Neural cell (in vitro differentiated cells): ENCODE data around the gene HMSD.

Experiments used
- CTCF ChIP-seq: fragments of 450-650 bp; IDR thresholded peaks from 2 replicates; pipeline ENCODE4 v1.5.1; 2014; ENCODE audit warnings: antibody characterized with exemption, mild to moderate bottlenecking, moderate library complexity; ENCODE audit not compliant: poor library complexity, severe bottlenecking
- EP300 ChIP-seq: fragments of 450-650 bp; conservative IDR thresholded peaks from 2 replicates; pipeline ENCODE4 v1.6.1; 2014; ENCODE audit warnings: antibody characterized with exemption, mild to moderate bottlenecking, moderate library complexity; ENCODE audit not compliant: poor library complexity, severe bottlenecking
- EZH2 ChIP-seq: fragments of 200-600, 300-800 bp; shearing (Covaris generic), sonication (generic); IDR thresholded peaks from 2 replicates; pipeline ENCODE4 v1.6.1; 2014; ENCODE audit warnings: antibody characterized with exemption, low read length, borderline replicate concordance, mild to moderate bottlenecking; ENCODE audit not compliant: insufficient read depth, poor library complexity, severe bottlenecking
- MXI1 ChIP-seq: fragments of 450-650 bp; conservative IDR thresholded peaks from 2 replicates; pipeline ENCODE4 v1.6.1; 2014; ENCODE audit warnings: antibody characterized with exemption, mild to moderate bottlenecking; ENCODE audit not compliant: poor library complexity, severe bottlenecking
- POLR2AphosphoS5 ChIP-seq: IDR thresholded peaks from 2 replicates; pipeline ENCODE4 v1.6.1; 2012
- RAD21 ChIP-seq: fragments of 450-650 bp; conservative IDR thresholded peaks from 2 replicates; pipeline ENCODE4 v1.6.1; 2014; ENCODE audit warnings: antibody characterized with exemption, mild to moderate bottlenecking, moderate library complexity
- SMC3 ChIP-seq: fragments of 450-650 bp; conservative IDR thresholded peaks from 2 replicates; pipeline ENCODE4 v1.6.1; 2014; ENCODE audit warnings: antibody characterized with exemption, mild to moderate bottlenecking, moderate library complexity; ENCODE audit not compliant: poor library complexity

- TF ChIP-seq POLR2AphosphoS5 (no peak), CTCF (no peak), MXI1 (no peak), EZH2 (no peak), SMC3 (no peak), RAD21 (no peak), EP300 (no peak)
These were observed 33.3 kb downstream of the HMSD start for GRCh38 chr18:63982361-63982760.
